SK-N-MC (cell line): ENCODE data around the gene KCNN3.

Source experiments
- EZH2 ChIP-seq: fragments of 200-600 bp; sonication (generic); IDR thresholded peaks from one replicate; pipeline ENCODE4 v1.6.1; 2017; ENCODE audit warnings: antibody characterized with exemption
- POLR2AphosphoS5 ChIP-seq: IDR thresholded peaks from 2 replicates; pipeline ENCODE4 v1.6.1; 2012; ENCODE audit warnings: mild to moderate bottlenecking, low read depth, low read length, borderline replicate concordance

- TF ChIP-seq EZH2 (no peak), POLR2AphosphoS5 (no peak)
Observed at GRCh38 chr1:154749078-154749760, 120.9 kb downstream of the KCNN3 start.
